GM18858 (cell line): ENCODE measurements around the gene HPN.
"Not testable (repeated sequence)": the region's sequence is repeated elsewhere in the genome, so short reads cannot be mapped to it uniquely, and the experiment has no call there.

Experiments
- ATAC-seq: cut with Tn5 transposase; IDR thresholded peaks from one replicate; pipeline ENCODE4 v1.9.1; 2021; ENCODE audit not compliant: unreplicated experiment

The HPN gene

DNA sequence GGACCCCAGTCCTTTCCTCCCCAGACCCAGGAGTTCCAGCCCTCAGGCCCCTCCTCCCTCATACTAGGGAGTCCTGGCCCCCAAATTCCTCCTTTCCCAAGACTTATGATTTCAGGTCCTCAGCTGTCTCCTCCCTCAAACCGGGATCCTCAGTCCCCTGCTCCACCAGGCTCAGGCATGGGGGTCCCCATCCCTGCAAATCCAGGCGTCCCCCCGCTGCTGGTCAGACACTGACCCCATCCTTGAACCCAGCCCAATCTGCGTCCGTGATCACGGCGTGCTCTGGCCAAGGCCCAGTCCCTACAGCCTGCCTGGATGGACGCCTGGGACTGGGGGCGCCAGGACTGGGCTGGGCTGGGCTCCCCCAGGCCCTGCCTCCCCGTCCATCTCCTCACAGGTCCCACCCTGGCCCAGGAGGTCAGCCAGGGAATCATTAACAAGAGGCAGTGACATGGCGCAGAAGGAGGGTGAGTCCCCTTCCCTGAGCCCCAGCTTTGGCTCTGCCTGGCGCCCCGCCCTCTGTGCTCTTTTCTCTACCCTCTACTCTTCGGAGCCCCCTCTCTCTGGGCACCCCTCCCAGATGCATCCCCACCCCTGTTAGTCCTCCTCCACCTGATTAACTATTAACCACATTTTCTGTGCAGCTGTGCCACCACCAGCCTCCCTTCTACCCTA, 672 bp downstream of the HPN start:
- ATAC-seq, result no peak

DNA sequence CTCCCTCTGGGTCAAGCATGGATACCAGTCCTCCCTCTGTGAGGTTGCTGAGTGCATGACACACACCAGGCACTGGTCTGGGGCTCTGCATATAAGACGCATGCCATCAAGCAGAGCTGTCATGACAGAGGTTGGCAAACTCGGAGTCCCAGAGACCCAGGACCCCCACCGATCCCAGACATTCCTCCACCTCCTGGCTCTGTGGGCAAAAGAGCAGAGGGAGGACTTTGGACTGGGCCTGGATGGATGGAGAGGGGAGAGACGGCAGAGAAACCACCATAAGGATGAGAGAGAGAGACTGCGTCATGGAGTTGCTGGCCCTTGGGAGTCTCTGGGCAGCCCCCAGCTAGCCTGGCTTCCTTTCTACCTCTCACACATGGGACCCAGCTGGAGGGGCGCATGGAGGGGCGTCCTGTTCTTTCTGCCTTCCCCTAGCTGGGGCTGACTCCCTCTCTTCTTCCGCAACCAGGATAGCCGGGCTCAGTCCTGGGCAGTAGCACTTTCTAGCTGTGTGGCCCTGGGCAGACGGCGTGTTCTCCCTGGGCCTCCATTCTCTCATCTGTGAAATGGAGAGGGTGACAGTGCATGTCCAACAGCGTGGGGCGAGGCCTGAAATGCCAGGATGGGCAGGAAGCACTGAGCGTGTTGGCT, 1.6 kb downstream of the HPN start:
- ATAC-seq, result no peak

DNA sequence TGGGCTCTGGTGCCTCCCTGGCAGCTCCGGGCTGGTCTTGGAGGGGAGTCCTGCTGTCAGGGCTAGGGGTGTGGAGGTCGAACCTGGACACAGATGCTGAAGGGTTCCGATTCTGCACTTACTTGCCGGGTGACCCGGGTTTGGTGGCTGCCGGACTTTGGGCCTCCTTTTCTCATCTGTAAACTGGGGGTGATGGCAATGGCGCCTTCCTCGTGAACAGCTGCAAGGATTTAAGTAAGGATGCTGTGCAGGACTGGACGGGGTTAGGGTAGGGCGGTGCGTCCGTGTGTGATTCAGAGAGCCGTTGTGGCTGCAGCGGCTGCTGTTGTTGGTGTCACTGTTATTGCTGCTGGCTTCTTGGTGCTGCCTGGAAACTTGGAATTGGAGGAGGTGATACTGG, 2.4 kb downstream of the HPN start:
- ATAC-seq, result no peak

DNA sequence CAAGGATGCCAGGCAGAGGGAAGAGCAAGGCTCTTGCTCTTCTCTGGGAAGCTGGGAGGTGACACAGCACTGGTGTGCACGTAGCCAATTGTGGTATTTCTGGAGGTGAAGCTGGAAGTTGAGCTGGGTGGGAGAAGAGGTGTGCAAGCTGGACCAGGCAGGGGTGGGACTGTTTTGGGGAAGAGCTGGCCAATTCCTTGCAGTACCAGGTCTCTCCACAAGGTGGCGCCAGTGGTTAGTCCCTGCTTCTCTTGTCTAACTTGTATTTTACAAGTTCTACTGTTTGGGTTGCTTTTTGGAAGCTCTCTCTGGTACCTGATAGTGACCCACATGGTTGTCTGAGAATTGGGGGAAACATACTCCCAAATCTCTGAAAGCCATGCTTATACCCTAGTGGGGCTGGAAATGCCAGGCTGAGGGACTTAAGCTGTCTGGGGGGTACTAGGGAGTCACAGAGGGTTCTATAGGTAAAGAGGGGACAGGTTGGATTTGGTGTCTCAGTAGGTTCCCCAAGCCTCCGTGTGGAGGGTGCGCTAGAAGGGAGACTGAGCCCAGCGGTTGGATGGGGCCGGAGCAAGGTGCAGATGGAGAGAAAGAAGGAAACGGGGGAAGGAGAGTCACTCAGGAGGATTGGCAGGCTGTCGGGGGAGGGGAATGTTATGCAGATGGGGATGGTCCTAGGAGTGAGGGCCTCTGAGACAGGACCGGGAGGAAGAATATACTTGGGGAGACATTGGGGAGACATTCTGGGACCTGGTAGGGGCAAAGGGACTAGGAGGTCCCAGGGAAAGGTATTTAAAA, 3.0 kb downstream of the HPN start:
- ATAC-seq, result no peak

DNA sequence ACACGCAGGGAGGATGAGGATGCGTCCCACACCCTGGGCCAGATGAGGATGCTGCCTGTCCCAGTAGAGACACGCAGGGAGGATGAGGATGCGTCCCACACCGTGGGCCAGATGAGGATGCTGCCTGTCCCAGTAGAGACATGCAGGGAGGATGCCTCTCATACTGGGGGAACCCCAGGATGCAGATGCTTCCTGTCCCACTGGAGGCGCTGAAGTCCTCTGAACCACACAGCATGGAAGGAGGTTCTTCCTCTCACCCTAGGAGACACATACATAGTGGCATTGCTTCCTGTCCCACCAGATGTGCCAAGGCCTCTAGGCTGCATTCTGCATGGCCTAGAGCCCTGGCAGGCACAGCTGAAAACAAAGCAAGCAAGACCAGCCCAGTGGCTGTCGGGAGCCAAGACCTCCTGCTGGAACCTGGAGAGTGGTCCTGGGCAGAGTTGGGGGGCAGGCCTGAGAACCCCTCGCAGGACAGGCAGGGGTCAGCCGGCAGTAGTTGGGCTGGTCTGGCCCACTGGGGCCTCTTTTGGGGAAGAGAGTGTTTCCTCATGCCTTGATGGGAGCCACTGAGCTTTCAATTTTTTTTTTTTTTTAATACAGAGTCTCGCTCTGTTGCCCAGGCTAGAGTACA, 4.3 kb downstream of the HPN start:
- no peak for ATAC-seq

DNA sequence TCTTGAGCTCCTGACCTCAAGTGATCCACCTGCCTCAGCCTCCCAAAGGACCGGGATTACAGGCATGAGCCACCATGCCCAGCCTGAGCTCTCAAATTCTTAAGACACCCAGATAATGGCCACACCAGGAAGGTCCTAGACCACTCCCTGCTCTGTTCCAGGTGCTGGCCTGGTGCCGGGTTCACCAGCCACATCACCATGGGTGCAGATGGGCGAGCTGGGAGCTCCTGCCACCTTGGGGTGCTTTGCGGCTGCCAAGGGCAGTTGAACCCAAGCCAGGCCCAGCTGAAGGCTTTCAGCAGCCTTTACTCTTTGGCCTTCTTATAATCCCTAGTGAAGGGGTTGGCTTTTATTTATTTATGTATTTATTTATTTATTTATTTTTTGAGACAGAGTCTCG, 4.9 kb downstream of the HPN start:
- ATAC-seq, result no peak

DNA sequence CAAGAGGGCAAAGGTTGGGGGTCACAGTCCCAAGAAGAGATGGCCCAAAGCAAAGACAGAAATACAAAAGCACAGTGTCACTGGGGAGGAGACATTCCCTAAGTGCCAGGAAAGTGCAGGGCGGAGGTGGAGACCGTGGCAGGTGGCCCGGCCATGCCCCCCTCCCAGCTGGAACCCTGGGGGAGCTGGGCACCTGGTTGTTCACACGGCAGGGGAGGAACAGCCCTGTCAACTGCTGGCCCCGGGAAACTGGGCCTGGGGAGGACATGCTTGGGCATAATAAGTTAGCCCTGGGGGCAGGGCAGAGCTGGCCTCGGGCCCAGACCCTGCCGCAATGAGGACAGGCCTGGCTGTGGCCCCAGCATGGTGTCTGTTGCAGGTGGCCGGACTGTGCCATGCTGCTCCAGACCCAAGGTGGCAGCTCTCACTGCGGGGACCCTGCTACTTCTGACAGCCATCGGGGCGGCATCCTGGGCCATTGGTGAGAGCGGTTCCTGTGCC, 7.4 kb downstream of the HPN start:
- no peak for ATAC-seq

DNA sequence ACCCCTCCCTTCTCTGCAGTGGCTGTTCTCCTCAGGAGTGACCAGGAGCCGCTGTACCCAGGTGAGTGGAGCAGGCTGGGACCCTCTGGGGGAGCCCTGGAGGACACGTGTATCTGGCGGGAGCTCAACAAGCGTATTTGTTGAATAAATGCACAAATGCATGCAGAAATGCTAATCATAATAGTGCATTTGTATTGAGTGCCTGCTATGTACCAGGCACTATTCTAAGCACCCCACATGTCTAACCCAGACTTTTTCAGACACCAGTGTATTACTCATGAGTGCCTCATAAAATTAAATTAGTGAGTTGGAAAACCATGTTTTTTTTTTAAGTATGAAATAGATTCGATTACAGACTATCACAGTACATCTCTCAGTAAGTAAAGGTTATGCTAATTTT, 7.9 kb downstream of the HPN start:
- no peak for ATAC-seq

DNA sequence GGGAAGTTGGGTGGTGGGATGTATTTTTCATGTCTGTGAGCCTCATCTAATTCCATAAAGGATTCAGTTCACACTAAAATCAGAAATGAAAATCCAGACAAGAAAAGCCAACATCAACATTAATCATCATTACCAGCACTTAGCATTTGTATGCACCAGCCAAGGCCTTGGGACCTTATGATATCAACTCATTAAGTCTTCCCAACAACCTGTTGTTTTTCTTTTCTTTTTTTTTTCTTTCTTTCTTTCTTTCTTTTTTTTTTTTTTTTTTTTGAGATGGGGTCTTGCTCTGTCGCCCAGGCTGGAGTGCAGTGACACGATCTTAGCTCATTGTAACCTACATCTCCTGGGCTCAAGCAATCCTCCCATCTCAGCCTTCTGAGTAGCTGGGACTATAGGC, 9.1 kb downstream of the HPN start:
- not testable (repeated sequence) for ATAC-seq

DNA sequence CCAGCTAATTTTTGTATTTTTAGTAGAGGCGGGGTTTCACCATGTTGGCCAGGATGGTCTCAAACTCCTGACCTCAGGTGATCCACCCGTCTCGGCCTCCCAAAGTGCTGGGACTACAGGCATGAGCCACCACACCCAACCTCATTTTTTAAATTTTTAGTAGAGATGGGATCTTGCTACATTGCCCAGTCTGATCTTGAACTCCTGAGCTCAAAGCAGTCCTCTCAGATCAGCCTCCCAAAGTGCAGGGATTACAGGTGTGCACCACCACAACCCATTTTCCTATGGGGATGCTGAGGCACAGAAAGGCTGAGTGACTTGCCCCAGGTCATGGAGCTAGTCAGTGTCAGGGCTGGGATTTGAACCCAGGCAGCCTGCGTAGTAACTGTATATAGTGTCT, 9.7 kb downstream of the HPN start:
- ATAC-seq, result not testable (repeated sequence)

DNA sequence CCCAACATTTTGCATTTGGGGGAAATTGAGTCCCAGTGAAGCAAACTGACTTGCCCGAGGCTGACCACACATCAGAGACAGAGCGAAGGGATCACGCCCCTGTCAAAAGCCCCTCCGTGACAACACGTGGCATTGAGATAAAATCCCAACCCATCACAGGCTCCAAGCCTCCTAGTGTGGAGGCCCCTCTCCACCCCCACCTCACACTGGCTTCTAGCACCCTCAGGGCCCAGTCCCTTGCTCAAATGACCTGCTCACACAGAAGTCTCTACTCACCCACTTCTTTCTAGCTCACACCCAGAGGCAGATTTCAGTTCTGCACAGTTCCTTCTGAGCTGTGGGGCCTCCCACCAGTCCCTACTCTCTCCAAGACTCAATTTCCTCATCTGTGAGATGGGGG, 10.3 kb downstream of the HPN start:
- ATAC-seq, result no peak

DNA sequence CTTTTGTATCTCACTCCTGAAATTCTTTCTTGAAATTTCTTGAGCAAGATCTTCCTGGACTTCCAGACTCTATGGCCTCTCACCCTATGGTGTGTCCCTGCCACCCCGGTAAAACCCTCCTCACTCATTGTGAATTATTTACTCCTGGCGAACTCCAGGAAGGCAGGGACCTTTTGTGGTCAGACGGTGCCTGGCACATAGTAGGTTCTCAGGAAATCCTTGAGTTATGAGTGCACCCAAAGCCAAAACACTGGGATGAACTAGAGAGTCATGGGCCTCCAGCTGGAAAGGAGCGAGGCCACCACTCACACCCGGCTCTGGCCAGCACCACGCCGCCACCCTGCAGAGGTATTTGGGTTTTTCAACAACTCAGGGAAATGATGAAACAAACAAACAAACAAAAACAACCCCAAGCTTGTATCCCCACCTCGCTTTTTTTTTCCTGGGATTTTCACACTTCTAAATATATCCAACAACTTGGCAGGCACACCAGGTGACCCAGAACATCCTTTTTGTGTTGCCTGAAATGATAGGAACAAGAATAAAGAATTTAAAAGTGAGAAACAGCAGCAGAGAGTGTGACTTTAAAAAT, 11.2 kb downstream of the HPN start:
- ATAC-seq, result no peak

DNA sequence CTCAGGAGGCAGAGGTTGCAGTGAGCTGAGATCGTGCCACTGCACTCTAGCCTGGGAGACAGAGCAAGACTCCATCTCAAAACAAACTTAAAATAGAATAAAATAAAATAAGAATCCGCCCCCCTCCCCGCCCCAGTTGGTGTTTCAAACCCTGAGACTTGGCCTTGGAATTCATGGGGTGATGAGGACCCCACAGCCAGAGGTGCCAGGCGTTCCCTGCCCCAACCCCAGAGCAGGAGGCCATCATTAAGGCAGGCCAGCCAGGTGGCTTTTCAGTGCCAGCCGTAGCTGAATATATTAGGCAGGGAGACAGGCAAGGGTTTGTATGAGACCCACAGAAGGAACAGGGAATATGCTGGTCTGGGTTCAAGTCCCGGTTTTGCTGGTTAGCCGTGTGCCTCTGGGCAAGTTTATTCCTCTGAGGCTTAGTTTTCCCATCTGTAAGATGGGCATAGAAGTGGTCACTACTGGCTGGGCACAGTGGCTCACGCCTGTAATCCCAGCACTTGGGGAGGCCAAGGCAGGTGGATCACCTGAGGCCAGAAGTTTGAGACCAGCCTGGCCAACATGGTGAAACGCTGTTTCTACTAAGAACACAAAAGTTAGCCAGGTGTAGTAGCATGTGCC, 12.3 kb downstream of the HPN start:
- no peak for ATAC-seq

DNA sequence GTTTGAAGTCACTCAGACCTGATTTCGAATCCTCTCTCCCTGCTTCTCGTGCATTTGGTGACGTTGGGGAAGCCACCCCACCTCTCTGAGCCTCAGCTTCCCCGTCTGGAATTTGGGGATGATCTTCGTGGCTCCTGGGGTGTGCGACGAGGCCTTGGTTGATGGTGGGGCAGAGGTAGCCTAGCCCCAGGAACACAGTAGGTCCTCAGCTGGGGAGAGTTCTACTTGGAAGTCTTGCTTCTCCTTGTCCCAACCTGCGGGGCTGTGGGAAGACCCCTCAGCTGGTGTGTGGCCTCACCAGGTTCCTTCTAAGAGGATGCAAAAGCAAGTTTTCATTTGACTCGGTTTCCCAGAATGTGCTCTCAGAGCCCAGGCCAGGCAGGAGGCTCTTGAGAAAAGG, 13.1 kb downstream of the HPN start:
- no peak for ATAC-seq

DNA sequence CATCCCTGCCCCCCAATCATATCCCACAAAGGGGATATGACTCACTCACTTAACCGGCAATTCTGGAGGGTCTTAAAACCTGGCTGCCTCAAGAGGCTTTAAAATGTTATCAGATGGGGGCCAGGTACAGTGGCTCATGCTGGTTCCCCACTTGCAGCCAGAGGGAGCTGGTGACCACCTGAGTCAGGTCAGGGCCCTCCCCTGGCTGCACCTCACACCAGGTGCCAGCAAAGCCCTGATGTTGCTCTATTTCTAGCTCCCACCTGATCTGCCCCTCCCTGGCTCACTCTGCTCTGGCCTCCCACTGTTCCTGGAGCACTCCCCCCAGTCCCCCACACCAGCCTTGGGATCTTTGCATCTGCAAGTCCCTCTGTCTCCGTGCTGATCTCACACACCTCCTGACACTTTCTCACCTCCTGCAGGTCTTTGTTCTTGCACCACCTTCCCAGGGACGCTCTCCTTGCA, 14.2 kb downstream of the HPN start:
- no peak for ATAC-seq

DNA sequence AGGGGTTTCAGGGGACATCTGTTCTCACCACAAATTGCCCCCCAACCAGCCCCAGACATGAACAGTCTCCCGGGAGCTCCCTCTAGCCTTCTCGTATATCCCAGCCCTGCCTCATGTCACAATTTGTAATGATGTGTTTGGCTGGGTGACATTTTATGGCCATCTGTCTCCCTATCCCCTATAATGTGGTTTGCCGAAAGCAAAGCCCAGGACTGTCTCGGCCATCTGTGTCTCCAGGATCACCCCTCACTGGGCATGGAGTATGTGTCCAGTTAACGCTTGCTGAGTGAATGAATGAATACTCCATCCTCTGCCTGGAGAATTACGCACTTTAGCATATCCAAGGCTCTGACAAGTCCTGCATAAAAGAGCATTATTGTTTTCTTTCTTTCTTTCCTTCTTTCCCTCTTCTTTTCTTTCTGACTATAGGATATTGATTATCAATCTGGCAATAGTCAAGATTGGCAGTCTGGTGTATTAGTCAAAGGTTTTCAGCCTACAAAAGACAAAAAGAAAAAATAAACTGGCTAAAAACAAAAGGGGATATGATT, 15.1 kb downstream of the HPN start:
- ATAC-seq, result no peak

DNA sequence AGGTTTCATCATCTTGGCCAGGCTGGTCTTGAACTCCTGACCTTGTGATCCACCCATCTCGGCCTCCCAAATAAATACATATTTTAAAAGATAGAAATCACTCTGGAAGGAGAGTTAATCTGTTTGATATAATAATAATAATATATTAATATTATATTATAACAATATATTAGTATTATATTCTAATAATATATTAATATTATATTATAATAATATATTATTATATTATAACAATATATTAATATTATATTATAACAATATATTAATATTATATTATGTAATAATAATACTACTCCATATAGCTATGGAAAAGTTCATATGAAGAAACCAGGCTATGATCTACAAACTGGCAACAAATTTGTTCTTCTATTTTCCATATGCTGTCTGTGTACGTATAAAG, 16.8 kb downstream of the HPN start:
- ATAC-seq, result no peak

DNA sequence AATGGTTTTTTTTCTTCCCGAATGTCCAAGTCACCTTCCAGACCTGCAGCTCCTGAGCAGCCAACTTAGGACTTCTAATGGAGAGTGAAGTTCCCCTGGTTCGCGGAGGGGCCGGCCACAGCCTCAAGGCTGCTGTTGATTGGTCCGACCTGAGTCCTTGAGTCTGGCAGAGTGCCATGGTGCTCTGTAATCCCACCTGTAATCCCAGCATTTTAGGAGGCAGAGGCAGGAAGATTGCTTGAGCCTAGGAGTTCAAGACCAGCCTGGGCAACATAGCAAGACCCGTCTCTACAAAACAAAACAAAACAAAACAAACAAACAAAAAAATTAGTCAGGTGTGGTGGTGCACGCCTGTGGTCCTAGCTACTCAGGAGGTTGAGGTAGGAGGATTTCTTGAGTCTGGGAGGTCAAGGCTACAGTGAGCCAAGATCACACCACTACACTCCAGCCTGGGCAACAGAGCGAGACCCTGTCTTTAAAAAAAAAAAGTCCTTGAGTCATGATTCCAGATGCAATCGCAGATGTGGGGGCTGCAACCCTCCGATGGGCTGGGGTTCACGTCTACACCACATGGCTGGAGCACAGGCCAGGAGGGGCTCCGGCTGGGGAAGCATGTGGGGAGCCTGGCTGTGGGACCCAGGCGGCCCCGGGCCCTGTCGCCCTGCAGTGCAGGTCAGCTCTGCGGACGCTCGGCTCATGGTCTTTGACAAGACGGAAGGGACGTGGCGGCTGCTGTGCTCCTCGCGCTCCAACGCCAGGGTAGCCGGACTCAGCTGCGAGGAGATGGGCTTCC, 17.7 kb downstream of the HPN start:
- no peak for ATAC-seq

DNA sequence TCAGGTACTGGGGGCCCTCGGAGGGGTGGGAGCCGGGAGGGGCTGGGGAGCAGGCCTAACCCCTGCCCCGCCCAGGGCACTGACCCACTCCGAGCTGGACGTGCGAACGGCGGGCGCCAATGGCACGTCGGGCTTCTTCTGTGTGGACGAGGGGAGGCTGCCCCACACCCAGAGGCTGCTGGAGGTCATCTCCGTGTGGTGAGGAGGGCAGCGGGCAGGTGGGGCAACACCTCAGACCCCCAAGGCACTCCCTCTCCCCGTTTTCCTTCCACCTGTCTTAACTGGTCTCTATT, 18.2 kb downstream of the HPN start:
- no peak for ATAC-seq
